HG02885 (cell line): ENCODE measurements around the gene IKBKG.
A peak's percentile ranks its signal among the peaks of the same experiment; 100 is the strongest.
"Not testable (repeated sequence)": the region's sequence is repeated elsewhere in the genome, so short reads cannot be mapped to it uniquely, and the experiment has no call there.

Experiments used
- ATAC-seq: cut with Tn5 transposase; IDR thresholded peaks from one replicate; pipeline ENCODE4 v1.9.1; 2021; ENCODE audit warnings: mild to moderate bottlenecking; ENCODE audit not compliant: unreplicated experiment, poor library complexity

IKBKG gene

DNA sequence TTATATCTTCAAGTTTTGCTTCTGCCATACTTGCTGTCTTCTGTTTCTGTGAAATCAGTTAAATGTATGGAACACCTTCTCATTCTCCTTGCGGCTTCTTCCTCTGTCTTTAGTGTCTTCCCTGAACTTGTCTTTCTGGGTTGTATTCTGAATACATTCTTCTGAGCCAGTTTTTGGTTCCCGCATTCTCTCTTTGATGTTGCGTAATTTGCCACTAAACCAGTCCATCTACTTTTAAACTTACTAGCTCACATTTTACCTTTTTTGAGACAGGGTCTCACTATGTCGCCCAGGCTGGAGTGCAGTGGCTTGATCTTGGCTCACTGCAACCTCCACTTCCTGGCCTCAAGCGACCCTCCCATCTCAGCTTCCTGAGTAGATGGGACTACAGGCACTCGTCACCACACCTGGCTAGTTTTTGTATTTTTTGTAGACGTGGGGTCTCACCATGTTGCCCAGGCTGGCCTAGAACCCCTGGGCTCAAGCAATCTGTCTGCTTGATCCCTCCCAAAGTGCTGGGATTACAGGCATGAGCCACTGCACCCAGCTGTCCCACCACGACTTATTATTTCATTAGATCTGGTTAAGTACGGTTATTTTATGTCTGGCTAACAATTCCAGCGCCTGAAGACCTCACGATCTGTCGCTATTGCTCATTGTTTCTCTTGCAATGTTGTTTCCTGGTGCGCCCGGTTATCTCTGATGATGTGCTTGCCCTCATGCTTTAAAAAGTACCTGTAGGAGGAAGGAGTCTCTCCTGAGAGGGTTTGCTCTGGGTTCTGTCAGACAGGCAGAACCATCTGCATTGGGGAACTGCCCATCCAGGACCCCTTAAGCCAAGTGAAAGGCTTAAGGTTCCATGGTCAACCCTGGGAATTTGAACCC lies 21.6 kb upstream of the IKBKG start:
- no peak for ATAC-seq

DNA sequence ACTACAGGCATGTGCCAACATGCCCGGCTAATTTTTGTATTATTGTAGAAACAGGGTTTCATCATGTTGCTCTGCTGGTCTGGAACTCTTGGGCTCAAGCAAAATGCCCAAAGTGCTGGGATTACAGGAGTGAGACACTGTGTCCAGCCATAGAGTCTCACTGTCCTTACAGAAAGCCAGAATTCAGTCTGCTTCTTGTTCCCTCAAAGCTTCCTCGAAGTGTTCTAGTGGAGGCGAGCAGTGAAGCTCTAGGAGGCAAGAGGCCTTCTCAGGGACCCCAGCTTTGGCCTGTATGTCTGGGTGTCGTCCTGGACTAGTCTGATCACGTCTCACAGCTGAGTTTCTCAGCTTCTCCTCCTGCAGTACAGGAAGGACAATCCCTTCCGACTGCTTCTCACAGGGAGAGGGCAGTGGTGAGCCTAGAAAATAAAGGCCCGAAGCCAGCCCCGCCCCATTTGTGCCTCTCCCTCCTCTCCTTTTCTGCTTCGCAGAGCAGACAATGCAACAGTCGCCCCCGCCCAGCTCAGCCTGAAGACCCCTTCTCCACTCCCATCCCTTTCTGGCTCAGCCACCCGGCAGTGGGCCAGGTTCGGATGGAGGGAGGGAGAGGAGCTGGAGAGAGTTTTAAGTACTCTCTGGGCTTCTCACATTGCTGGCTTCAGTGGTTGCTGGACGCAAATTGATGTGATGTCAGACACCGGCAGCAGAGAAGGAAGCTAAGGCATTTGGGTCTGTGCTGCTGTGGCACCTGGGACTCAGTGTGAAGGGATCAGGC lies 20.3 kb upstream of the IKBKG start:
- ATAC-seq = peak; percentile 78

DNA sequence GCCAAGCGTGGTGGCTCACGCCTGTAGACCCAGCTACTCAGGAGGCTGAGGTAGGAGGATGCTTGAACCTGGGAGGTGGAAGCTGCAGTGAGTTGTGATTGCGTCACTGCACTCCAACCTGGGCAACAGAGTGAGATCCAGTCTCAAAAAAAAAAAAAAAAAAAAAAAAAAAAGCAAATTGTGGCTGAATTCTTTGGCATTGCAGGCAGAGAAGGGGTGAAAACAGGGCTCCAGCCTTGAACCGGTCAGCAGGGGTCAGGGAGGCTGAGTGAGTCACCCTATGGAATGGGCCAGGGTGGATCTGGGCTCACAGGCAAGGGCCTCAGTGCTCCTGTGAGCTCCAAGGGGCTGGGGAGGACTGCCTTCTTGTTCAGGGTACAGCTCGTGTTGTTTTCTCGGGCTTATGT lies 18.2 kb upstream of the IKBKG start:
- no peak for ATAC-seq

DNA sequence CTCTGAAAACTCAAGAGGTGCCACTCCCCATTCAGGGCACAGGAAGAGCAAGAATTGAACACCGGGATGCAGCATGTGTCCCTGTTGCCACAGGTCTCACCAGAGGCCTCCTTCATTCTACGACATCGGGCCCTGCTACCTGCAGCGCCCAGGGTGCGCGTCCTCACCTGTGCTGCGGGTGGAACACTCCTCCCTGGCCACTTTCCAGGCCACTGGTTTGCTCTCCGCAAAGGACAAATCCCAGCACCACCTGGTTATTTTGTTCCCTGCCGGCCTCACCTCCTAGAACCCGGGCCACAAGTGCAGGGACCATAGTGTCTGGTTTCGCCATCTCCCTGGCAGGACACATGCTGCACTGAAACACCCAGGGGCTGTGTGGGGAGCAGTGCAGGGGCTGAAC lies 17.1 kb upstream of the IKBKG start:
- ATAC-seq = no peak

DNA sequence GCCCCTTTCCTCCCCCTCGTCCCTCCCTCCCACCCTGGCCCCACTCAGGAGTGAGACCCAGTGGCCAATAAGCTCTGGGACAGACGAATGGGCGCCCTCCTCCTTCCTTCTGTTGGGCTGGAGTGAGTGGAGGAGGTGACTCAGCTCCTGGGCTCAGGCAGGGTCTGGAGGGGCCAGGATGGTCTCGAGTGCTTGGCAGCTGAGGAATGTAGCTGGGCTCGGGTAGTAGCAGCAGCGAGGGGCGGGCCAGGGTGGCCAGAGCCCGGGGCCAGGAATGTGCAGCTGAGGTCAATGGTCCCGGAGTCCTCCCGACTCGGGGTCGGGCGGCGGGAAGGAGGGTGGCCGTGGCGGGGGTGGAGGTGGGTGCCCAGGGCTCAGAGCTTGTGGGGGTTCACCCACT lies 15.8 kb upstream of the IKBKG start:
- ATAC-seq = no peak

DNA sequence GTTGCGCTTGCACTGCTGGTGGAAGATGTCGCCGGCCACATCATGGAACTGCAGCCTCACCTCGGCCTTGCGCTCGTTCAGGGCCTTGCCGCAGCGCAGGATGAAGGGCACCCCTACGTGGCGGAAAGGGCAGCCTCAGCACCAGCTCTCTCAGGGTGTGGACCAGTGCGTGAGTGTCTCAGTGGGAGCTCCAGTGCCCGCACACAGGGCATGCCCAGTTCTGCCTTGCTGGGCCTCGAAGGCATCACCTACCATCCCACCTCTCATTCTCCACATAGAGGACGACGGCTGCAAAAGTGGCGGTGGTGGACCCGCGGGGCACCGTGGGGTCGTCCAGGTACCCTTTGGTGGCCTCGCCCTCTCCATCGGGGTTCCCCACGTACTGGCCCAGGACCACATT lies 14.7 kb upstream of the IKBKG start:
- ATAC-seq = no peak

DNA sequence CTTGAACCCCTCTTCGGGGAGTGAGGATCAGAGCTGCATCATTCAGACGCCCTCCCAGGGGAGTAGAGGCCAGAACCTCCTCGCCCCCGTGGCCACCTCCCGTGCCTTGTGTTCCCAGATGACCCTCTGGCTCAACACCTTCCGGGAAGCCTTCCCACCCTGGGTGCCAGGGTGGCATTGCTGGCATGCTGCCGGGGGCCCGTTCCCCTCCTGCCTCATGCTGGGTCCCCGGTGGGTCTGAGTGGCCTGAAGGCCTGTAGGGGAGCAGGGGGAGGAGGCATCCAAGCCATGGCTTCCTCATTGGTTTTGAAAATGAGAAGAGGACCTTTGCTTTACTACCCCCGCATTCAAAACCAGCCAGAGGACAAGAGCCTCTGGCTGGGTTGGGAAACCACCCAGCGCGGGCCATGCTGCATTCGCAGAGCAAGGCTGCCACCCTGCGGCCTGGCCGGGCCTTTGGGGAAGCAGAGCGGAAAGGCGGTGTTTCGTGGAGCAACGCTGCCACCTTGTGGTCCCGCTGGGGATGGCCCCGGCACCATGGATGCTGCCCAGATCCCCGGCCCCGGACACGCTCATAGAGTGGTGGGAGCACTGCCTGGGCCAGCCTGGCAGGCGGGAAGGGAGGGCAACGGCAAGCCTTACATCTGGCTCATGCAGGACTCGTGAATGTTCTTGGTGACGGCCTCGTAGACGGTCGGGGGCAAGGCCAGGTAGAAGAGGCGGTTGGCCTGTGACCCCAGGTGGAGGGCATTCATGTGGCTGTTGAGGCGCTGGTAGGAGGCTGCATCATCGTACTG lies 12.7 kb upstream of the IKBKG start:
- peak; percentile 94 for ATAC-seq

DNA sequence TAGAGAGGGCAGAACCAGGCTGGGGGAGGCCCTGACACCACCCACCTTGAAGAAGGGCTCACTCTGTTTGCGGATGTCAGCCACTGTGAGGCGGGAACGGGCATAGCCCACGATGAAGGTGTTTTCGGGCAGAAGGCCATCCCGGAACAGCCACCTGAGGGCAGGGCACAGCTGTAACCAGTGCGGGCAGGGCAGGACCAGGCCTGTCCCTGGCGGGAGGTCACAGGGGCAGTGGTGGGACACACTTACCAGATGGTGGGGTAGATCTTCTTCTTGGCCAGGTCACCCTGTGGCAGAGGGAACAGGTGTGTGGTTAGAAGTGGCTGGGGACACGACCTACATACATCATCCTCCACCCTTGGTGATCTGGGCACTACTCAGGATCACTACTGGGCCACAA lies 11.5 kb upstream of the IKBKG start:
- ATAC-seq = no peak

DNA sequence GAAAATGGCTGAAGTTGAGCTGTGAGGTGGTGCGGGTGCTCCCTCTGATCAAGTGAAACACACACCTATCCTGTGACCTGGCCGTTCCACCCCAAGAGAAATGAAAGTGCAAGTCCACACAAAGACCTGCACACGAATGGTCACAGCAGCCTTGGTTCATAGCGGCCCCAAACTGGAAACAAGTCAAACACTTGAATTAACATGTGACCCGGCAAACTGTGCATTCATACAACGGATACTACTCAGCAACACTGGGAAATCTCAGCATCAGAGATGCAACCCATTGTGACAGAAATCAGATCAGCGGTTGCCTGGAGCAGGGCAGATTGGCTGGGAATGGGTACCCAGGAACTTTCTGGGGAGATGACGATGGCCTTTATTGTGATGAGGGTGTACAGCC lies 8.3 kb upstream of the IKBKG start:
- ATAC-seq = no peak

DNA sequence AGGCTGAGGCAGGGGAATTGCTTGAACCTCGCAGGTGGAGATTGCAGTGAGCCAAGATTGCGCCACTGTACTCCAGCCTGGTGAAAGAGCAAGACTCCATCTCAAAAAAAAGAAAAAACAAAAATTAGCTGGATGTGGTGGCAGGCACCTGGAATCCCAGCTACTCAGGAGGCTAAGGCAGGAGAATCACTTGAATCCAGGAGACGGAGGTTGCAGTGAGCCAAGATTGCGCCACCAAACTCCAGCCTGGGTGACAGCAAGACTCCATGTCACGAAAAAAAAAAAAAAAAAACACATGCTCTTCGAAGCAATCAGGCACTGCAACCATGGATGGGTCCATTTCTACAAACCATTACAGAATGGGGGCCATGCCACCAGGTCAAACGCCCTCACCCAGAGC lies 7.1 kb upstream of the IKBKG start:
- not testable (repeated sequence) for ATAC-seq

DNA sequence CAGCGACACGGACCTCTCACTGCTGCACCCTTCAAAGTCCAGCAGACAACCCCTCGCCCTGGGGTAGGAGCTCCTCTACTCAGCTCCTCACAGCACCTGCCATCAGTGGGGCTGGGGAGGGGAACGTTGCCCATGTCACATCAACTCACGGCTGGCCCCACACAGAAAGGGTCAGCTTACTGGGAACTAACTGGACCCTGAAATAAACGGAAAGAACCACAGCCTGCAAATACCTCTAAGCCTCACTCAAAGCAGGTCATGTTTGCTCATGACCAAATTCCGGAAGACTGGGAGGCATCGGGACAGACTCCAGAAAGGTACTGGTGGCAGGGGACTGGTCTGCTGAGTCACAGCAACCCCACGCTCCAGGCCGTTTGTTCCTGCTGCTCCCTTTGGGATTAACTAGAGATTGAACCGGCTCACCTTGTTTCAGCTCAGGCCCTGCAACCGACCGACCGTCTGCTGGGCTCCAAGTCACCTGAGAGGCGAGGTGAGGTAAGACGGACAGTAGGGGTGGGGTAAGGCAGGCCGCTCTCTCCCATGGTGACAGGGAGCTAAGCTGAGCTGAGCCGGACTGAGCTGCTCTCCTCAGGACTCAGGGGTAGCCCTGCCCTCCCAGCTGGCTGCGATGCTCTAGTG lies 6.4 kb upstream of the IKBKG start:
- ATAC-seq = no peak

DNA sequence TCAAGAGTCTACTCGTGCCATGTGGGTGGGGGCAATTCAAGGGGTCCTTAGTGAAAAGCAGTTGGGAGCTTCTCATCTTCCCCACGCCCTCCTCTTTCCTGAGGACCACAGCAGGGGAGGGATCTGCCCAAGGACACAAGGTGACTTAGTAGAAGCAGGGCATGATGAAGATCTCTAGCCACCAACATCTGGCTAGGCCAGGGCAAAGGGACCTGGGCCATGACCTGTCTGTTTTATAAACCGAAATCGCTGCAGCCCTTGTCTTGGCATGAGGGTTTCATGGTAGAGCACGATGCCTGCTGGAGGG lies 5.9 kb upstream of the IKBKG start:
- ATAC-seq = no peak

DNA sequence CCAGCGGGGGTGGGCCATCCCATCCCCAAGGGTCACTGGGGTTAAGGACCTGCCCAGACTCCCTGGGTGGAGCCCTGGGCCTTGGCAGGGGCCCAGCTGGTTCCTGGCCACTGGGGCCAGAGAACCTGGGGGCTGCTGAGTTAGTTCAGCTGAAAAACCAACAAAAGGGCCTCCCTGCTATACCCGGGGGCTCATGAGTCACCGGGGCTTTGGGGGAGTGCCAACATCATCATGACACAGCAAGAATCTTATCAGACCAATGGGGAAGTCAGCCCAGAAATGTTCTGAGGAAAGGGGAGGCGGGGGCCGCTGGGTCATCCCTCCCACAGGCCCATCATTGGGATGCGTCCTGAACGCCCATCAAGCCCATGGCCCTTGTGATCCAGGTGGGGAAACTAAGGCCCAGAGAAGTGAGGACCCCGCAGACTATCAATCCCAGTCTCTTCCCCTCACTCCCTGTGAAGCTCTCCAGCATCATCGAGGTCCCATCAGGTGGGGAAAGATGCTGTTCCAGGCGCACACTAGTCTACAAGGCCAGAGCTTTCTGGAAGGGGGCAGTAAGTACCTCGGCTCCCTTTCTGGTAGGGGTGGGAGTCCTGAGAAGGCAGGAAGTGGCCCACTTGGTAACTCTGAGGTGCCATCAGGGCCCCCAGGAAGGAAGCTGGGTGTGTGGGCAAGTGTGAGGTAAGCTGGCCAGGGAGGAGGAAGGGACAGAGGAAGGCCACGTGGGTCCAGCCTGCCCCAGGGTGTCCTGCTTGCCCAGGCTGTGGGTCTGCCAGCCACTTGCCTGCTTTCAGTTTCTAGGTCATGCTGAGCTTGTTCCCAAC lies 5.3 kb upstream of the IKBKG start:
- no peak for ATAC-seq

DNA sequence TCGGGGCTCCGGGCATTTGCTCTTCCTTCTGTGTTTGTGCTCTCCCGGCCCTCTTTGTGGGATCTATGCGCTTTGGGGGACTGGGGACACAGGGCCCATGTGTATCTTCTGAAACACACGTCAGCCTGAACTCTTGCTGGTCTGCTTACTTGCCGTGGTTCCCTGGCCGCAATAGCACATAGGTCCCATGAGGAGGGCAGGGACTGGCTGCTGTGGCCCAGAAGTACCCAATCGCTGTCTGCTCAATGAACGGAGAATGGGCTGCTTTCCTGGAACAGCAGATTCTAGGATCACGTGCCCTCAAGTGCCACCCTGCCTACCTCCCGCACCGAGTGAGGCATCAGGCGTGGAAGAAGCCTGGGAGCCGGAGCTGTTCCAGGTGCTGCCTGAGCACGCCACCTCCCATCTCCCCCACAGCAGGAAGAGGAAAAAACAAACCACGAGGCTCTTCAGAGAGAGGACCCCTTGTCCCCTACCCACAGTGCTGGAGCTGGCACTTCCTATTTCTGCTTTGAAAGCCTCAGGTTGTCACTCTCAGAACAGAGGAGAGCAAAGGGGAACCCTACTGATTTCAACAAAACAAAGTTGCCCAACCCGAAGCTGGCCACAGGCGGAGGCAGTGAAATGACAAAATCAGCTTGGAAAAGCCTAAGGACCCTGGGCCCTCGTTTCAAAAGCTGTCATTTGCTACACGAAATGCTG lies 4.5 kb upstream of the IKBKG start:
- ATAC-seq = no peak

DNA sequence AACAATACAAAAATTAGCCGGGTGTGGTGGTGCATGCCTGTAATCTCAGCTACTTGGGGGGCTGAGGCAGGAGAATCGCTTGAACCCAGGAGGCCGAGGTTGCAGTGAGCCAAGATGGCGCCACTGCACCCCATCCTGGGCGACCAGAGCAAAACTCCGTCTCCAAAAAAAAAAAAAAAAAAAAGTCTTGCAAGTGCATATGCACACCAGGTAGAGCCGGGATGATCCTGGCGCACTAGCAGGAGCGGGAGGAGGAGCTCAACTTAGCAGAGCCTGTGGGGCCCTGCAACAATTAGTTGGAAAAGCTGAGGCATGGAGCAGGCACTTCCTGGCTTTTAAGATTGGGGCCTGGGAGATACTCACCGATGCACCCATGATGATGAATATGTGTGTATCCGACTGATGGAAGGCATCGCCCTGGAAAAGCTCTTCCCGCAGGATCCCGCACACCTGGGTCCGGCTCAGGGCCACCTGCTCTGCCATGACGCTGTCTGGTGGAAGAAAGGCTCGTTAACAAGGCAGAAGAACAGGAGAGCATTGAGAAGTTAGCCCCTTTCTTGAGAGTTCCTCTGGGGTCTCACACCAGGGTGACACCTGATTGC lies 1.6 kb upstream of the IKBKG start:
- ATAC-seq = no peak

DNA sequence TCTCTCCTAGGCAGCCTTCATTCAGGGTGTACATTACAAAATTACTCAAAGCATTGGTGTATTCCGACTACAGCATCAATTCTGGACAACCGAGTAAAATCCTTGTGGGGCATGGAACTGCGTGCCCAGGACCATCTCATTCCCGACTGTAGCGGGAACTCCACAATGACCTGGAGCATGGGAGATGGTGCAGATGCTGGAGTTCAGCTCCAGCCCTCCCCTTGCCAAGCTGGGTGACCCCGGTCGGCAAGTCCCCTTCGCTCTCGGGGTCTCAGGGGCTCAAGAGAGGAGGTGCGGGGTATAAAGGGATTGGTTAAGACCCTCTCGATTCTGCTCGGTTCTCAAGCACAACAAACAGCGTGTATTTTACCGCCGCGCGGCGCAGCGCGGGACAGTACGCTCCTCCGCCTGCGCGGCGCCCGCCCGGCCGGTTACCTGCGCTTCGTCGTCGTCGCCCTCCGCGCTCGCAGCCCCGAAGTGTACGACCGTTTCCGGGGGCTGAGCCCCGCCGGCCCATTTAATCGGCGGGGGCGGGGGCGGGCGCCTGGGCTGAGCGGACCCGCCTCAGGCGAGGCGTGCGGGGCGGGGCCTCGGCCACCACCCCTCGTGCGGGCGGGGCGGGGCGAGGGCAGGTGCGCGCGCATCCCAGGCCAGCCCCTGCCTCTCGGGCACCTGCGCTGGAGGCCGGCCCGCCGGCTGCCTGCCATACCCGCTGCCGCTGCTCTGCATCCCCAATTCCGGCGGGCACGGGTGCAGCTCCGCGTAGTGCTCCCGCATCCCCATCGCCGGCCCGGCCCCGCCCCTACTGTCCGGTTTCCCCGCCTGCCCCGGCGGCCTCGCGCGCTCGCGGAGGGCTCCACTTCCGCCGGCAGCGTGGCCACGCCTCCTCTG lies 821 bp upstream of the IKBKG start, which contains the start of gene G6PD:
Gene G6PD, minus strand, starts transcription at position 493 of the 891 bp plus-strand sequence. CDS start 691 bp downstream, outside the sequence.
- peak; percentile 52 for ATAC-seq

DNA sequence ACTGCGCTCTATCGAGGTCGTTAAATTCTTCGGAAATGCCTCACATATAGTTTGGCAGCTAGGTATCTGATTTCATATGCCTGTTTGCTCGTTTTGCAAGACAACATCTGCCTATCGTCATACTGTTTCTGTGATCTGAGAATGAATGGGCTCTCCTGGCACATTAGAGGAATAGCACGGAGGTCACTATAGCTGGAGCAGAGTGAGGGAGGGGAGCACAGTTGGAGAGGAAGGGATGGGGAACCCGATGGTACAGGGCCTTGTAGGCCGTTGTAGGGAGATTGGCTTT lies 552 bp downstream of the IKBKG start:
- ATAC-seq = no peak

DNA sequence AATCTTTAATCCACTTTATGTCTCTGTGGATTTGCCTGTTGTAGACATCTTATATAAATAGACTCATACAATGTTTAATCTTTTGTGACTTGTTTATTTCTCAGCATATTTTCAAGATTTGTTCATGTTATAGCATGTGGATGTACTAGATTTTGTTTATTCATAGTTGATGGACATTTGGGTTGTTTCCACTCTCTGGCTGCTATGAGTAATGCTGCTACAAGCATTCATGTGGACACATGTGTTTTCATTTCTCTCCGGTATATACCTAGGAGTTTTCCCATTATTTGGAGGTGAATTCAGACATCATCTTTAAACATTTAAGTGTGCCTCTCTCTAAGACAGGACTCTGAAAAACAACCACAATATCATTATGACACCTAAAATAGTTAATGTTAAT lies 2.3 kb downstream of the IKBKG start:
- no peak for ATAC-seq
